Erythroblast (primary cell): ENCODE measurements around the gene CDCA4.

Source experiments
- GATA1 ChIP-seq: IDR thresholded peaks from 2 replicates; pipeline ENCODE4 v1.6.1; 2011; ENCODE audit warnings: low read depth, mild to moderate bottlenecking, control low read depth, low read length, moderate library complexity
- POLR2A ChIP-seq: IDR thresholded peaks from 2 replicates; pipeline ENCODE4 v1.6.1; 2011; ENCODE audit warnings: mild to moderate bottlenecking, low read length

DNA sequence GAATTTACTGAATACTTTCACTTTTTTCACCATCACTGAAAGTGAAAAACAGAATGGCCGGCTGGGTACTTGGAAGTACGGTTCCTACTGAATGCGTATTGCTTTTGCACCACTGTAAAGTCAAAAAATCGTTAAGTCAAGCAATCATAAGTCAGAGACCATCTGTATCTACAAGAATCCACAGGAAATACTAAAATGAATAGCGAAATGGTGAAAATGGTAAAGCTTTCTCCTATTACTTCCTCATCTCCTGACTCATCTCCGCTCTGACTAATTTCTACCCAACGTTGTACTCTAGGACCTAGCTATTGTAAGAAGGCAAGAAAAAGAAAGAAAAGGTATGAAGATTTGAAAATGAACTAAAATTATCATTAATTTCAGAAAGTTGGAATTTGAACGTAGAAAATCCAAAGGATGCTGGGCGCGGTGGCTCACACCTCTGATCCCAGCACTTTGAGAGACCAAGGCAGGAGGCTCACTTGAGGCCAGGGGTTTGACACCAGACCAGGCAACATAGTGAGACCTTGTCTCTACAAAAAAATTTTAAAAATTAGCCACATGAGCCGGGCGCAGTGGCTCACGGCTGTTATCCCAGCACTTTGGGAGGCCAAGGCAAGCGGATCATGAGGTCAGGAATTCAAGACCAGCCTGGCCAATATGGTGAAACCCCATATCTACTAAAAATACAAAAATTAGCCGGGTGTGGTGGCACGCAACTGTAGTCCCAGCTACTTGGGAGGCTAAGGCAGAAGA lies 5.3 kb upstream of the CDCA4 start:
- no peak for TF ChIP-seq POLR2A
- TF ChIP-seq GATA1: no peak
